Esophagus muscularis mucosa (tissue), 4 donors: Measurements from ENCODE around the gene NHSL1. TPM values are rescaled to one million over a fixed set of nuclear protein-coding genes. Genes with fewer than 3 reads are reported as not detected.

Experiments
- DNase-seq: peaks from one replicate; pipeline ENCODE4 v3.0.0-alpha.2; 2017; ENCODE audit errors: extremely low spot score
- H3K27ac ChIP-seq, 4 donors: fragments of 200-600 bp; sonication (generic); replicated peaks in 1 of 4; 1 replicate in 3 of 4; 2 replicates in 1 of 4; pipeline ENCODE4 v1.5.1; 2016 to 2019; ENCODE audit warnings: mild to moderate bottlenecking in 1 of 4
- H3K27me3 ChIP-seq, 4 donors: fragments of 200-600 bp; sonication (generic); one replicate each; pipeline versions ENCODE4 v1.5.1 to v1.6.0; 2016 to 2019
- H3K36me3 ChIP-seq, 4 donors: fragments of 200-600 bp; sonication (generic); one replicate each; pipeline ENCODE4 v1.5.1; 2016 to 2019
- H3K4me1 ChIP-seq, 4 donors: fragments of 200-600 bp; sonication (generic); one replicate each; pipeline ENCODE4 v1.5.1; 2016 to 2019
- H3K4me3 ChIP-seq, 4 donors: fragments of 200-600 bp; sonication (generic); 1 replicate in 2 of 4; 2 replicates in 2 of 4; pipeline ENCODE4 v1.5.1; 2016 to 2019; ENCODE audit warnings: mild to moderate bottlenecking in 4 of 4, moderate library complexity in 1 of 4
- H3K9me3 ChIP-seq, 4 donors: fragments of 200-600 bp; sonication (generic); 1 replicate in 3 of 4; 2 replicates in 1 of 4; pipeline ENCODE4 v1.5.1; 2016 to 2019
- EP300 ChIP-seq: sonication (generic); formaldehyde crosslinking; IDR thresholded peaks from one replicate; pipeline ENCODE4 v1.6.1; 2017; ENCODE audit warnings: antibody characterized with exemption
- POLR2A ChIP-seq: fragments of 450-650 bp; IDR thresholded peaks from one replicate; pipeline ENCODE4 v1.6.1; 2017; ENCODE audit warnings: antibody characterized with exemption, moderate library complexity, mild to moderate bottlenecking, low read depth
- POLR2AphosphoS5 ChIP-seq, 2 donors: sonication (generic); formaldehyde crosslinking; IDR thresholded peaks; one replicate each; pipeline ENCODE4 v1.6.1; 2017; ENCODE audit warnings: antibody characterized with exemption in 2 of 2
- WGBS: methylation state at CpG from one replicate; pipeline ENCODE4 v1.1.5; 2018; 5-methylcytosine and 5-hydroxymethylcytosine counted together
- intact Hi-C: fragments of 100-400 bp; cut with DNase I; formaldehyde crosslinking; loops from one replicate; pipeline ENCODE4 v1.15.1; 2023
- total RNA-seq, 4 donors: library from RNA; depleted of rRNA; stranded (reverse); fragments of >200 nt; gene quantifications; one replicate each; pipeline versions ENCODE4 v1.1.0 to v1.2.1, GENCODE V29; 2016
- TF ChIP-seq, protein P1 (sequence below), 3 experiments: fragments of 200-600 bp in 2 of 3; fragments of 450-650 bp in 1 of 3; sonication (generic) in 2 of 3; IDR thresholded peaks; one replicate each; pipeline ENCODE4 v1.5.1; 2017 to 2019; ENCODE audit warnings: antibody characterized with exemption in 3 of 3, mild to moderate bottlenecking in 2 of 3, moderate library complexity in 1 of 3

The NHSL1 gene
- total RNA-seq, 4 donors from 2014 or later, result 8.6 to 15.6 (median 11.7) TPM

DNA sequence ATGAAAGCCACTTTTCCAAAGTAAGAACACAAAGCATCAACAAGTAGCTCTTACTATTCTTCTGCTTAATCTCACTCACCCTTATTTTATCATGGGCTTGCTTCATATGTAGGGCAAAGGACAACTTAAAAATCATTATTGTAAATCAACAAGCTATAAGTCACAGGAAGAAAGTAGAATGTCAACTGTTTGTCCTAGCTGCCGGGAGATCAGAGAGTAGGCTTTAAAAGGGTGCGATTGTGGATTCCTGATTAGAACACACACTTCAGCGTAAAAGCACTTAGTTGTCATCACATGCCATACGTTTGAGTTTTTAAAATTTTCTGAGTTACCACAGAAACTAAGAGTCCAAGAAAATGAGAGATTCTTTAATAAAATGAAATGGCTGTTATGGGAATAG is 44.4 kb upstream of the NHSL1 start:
- no peak for DNase-seq
- peak overlapping the region in 3 of 4 donors; percentile 42 to 76 (median 66) for H3K27ac ChIP-seq
- peak overlapping the region in 1 of 4 donors; percentile 8 for H3K4me3 ChIP-seq
- no peaks in the 10 kb centered on the region for H3K9me3 ChIP-seq
- TF ChIP-seq POLR2AphosphoS5 (IDR thresholded peaks at IDR 0.05) (no peak), EP300 (no peak), POLR2A (no peak)
- TF ChIP-seq, protein P1, sequence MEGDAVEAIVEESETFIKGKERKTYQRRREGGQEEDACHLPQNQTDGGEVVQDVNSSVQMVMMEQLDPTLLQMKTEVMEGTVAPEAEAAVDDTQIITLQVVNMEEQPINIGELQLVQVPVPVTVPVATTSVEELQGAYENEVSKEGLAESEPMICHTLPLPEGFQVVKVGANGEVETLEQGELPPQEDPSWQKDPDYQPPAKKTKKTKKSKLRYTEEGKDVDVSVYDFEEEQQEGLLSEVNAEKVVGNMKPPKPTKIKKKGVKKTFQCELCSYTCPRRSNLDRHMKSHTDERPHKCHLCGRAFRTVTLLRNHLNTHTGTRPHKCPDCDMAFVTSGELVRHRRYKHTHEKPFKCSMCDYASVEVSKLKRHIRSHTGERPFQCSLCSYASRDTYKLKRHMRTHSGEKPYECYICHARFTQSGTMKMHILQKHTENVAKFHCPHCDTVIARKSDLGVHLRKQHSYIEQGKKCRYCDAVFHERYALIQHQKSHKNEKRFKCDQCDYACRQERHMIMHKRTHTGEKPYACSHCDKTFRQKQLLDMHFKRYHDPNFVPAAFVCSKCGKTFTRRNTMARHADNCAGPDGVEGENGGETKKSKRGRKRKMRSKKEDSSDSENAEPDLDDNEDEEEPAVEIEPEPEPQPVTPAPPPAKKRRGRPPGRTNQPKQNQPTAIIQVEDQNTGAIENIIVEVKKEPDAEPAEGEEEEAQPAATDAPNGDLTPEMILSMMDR (IDR thresholded peaks at IDR 0.05), result no peak
- H3K27me3 ChIP-seq, result no peaks in the 10 kb centered on the region
- H3K4me1 ChIP-seq, result peaks cover 31 to 59% (median 53%) of the 10 kb centered on the region in 4 donors
- H3K36me3 ChIP-seq, result no peaks in the 10 kb centered on the region
- intact Hi-C loops, result no loop called here
- WGBS, result 62% methylated on average over 4 of the region's 4 CpGs

DNA sequence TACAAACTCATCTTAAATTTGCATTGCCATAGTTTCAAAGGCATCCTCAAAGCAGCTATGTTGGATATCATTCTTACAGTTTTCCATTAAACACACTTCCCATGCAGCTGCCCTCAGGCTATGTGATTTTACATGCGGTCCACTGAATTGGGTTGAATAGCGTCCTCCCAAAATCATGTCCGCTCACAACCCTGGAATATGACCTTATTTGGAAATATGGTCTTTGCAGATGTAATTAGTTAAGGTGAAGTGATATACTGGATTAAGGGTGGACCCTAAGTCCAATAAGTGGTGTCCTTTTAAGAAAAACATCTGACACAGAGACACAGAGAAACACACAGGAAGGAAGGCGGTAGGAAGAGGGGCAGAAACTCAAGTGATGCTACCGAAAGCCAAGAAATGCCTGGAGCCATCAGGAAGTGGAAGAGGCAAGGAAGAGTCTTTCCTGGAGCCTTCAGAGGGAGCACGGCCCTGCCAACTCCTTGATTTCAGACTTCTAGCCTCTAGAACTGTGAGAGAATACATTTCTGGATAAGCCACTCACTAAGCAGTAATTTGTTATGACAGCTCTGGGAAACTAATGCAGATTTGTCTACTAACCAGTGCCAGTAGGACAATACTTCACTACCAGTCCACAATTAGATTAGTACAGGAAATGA is 42.7 kb upstream of the NHSL1 start:
- Histone ChIP-seq H3K4me3 (peak overlapping the region in 1 of 4 donors; percentile 7), H3K4me1 (peaks cover 40 to 76% (median 69%) of the 10 kb centered on the region in 4 donors), H3K27me3 (no peaks in the 10 kb centered on the region), H3K27ac (peak overlapping the region; percentile 61 to 82 (median 71)), H3K36me3 (no peaks in the 10 kb centered on the region), H3K9me3 (no peaks in the 10 kb centered on the region)
- DNase-seq, result no peak
- TF ChIP-seq, protein P1 (IDR thresholded peaks at IDR 0.05), result no peak
- TF ChIP-seq EP300 (no peak), POLR2AphosphoS5 (IDR thresholded peaks at IDR 0.05) (no peak), POLR2A (no peak)
- intact Hi-C loops, result no loop called here
- 56% methylated on average over 6 of the region's 6 CpGs for WGBS

DNA sequence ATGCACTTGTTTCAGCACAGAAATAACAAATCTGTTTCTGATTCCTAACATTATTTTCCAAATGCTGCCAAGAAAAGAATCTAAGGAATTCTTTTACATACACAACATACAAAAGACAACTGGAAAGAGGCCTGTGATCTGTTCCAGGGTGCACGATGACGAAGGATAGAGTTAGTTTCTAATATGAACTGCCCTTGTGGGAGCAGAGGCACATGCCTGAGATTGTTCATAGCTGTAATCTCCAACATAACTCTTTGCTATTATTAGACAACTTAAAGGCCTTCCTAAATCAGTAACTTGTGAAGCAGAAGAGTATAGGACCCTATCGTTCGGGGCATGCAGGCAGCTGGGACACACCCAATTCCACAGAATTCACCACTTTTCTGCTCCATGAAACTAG is 41.2 kb upstream of the NHSL1 start:
- H3K27ac ChIP-seq, result peak overlapping the region; percentile 61 to 82 (median 71)
- no peaks in the 10 kb centered on the region for H3K9me3 ChIP-seq
- intact Hi-C loops, result no loop called here
- no peaks in the 10 kb centered on the region for H3K27me3 ChIP-seq
- H3K4me1 ChIP-seq, result peaks cover 47 to 79% (median 63%) of the 10 kb centered on the region in 4 donors
- no peaks in the 10 kb centered on the region for H3K36me3 ChIP-seq
- no peak for DNase-seq
- TF ChIP-seq EP300 (no peak), POLR2AphosphoS5 (IDR thresholded peaks at IDR 0.05) (peak in 1 of 2 donors; percentile 27), POLR2A (no peak)
- TF ChIP-seq, protein P1 (IDR thresholded peaks at IDR 0.05), result no peak
- H3K4me3 ChIP-seq, result no peak overlapping the region
- 27% methylated on average over 4 of the region's 4 CpGs for WGBS

DNA sequence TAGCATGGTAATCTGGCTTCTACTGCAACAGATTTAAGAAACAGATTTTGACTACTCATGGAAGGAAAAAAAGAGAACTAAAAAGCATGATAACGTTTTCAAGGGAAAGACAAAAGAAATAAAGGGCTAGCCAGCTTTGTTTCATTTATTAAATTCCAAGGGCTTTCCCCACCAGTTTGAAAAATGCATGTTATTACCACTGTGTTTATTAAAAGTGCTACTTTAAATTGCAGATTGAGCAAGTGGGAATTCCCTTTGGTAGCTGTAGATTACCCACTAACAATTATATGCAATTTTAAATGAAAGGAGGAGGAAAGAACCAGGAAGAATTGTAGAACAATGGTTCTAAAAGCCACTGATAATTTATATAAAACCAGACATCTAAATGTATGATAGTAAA is 40.6 kb upstream of the NHSL1 start:
- DNase-seq, result no peak
- H3K36me3 ChIP-seq, result no peaks in the 10 kb centered on the region
- no peaks in the 10 kb centered on the region for H3K9me3 ChIP-seq
- 3% methylated on average over 1 of the region's 1 CpG for WGBS
- intact Hi-C loops, result no loop called here
- H3K4me3 ChIP-seq, result no peak overlapping the region
- H3K27me3 ChIP-seq, result no peaks in the 10 kb centered on the region
- peaks cover 47 to 73% (median 60%) of the 10 kb centered on the region in 4 donors for H3K4me1 ChIP-seq
- peak overlapping the region; percentile 61 to 82 (median 71) for H3K27ac ChIP-seq
- TF ChIP-seq, protein P1 (IDR thresholded peaks at IDR 0.05), result no peak
- TF ChIP-seq POLR2AphosphoS5 (IDR thresholded peaks at IDR 0.05), result no peak
- no peak for TF ChIP-seq POLR2A
